Esophagus squamous epithelium (tissue), 5 donors: ENCODE data around the gene STAT3. TPM values are rescaled to one million over a fixed set of nuclear protein-coding genes. Genes with fewer than 3 reads are reported as not detected.

Experiments
- DNase-seq: peaks from one replicate; lab custom pipeline; 2025; lab: John Stamatoyannopoulos, UW
- H3K27ac ChIP-seq, 4 donors: fragments of 200-600 bp; sonication (generic); one replicate each; pipeline ENCODE4 v1.5.1; 2016 to 2019; ENCODE audit warnings: mild to moderate bottlenecking in 1 of 4
- H3K27me3 ChIP-seq, 4 donors: fragments of 200-600 bp; sonication (generic); 1 replicate in 3 of 4; 2 replicates in 1 of 4; pipeline versions ENCODE4 v1.5.1 to v1.6.0; 2017 to 2021; ENCODE audit warnings: antibody characterized with exemption in 1 of 4
- H3K36me3 ChIP-seq, 3 donors: fragments of 200-600 bp; sonication (generic); one replicate each; pipeline ENCODE4 v1.5.1; 2016 to 2019
- H3K4me1 ChIP-seq, 3 donors: fragments of 200-600 bp; sonication (generic); one replicate each; pipeline ENCODE4 v1.5.1; 2017 to 2019
- H3K4me3 ChIP-seq, 4 donors: fragments of 200-600 bp; sonication (generic); 1 replicate in 3 of 4; 2 replicates in 1 of 4; pipeline ENCODE4 v1.5.1; 2016 to 2019; ENCODE audit warnings: mild to moderate bottlenecking in 2 of 4, moderate library complexity in 1 of 4
- H3K9me3 ChIP-seq, 3 donors: fragments of 200-600 bp; sonication (generic); one replicate each; pipeline ENCODE4 v1.5.1; 2016 to 2019
- CTCF ChIP-seq, 6 experiments: fragments of 450-650 bp in 4 of 6; fragments of 200-600 bp in 2 of 6; sonication (generic) in 2 of 6; IDR thresholded peaks; one replicate each; pipeline ENCODE4 v1.5.1; 2016 to 2019; ENCODE audit warnings: antibody characterized with exemption in 6 of 6, mild to moderate bottlenecking in 4 of 6, moderate library complexity in 4 of 6
- POLR2A ChIP-seq, 4 donors: fragments of 450-650 bp; IDR thresholded peaks; one replicate each; pipeline ENCODE4 v1.6.1; 2017; ENCODE audit warnings: antibody characterized with exemption in 4 of 4, mild to moderate bottlenecking in 4 of 4, moderate library complexity in 3 of 4
- WGBS, 2 donors: methylation state at CpG; one replicate each; pipeline ENCODE4 v1.1.5; 2018; 5-methylcytosine and 5-hydroxymethylcytosine counted together
- intact Hi-C: fragments of 100-400 bp; cut with DNase I; formaldehyde crosslinking; loops from one replicate; pipeline ENCODE4 v1.15.0; 2022
- total RNA-seq, 4 donors: library from RNA; depleted of rRNA; stranded (reverse); fragments of >200 nt; gene quantifications; one replicate each; pipeline ENCODE4 v1.1.0, GENCODE V29; 2016
- donor health status: DM: yes; HTN: yes; CAD: no.

The STAT3 gene
- total RNA-seq, 4 donors from 2014 or later = 137 to 229 (median 176) TPM

GRCh38 chr17:42289611-42290181 lies 98.5 kb downstream of the STAT3 start:
- no peak for DNase-seq
- H3K36me3 ChIP-seq = peaks cover 0 to 32% (median 0%) of the 10 kb centered on the region in 3 donors

GRCh38 chr17:42288803-42289610 lies 99.2 kb downstream of the STAT3 start:
- Histone ChIP-seq H3K4me1 (peaks cover 34 to 64% (median 35%) of the 10 kb centered on the region in 3 donors), H3K9me3 (no peaks in the 10 kb centered on the region), H3K27ac (peak overlapping the region; percentile 79 to 94 (median 87)), H3K27me3 (no peaks in the 10 kb centered on the region), H3K36me3 (peaks cover 0 to 25% (median 0%) of the 10 kb centered on the region in 3 donors), H3K4me3 (peak overlapping the region; percentile 55 to 85 (median 62))
- intact Hi-C loops = no loop called here
- 27% methylated on average over 17 of the region's 44 CpGs; no CpG with 5 or more reads in 1 of the 2 donors for WGBS, 2 donors
- no peak for TF ChIP-seq CTCF (IDR thresholded peaks at IDR 0.05)
- no peak for TF ChIP-seq POLR2A (IDR thresholded peaks at IDR 0.05)
- no peak for DNase-seq

More at GRCh38 chr17:42289611-42290181, 98.5 kb downstream of the STAT3 start:
- TF ChIP-seq CTCF (IDR thresholded peaks at IDR 0.05) (no peak), POLR2A (IDR thresholded peaks at IDR 0.05) (no peak)
- WGBS, 2 donors = 31 to 78% methylated on average over 5 to 6 of the region's 9 CpGs
- Histone ChIP-seq H3K9me3 (no peaks in the 10 kb centered on the region), H3K27me3 (no peaks in the 10 kb centered on the region), H3K4me1 (peaks cover 34 to 64% (median 35%) of the 10 kb centered on the region in 3 donors), H3K27ac (peak overlapping the region in 3 of 4 donors; percentile 82 to 94 (median 92)), H3K4me3 (peak overlapping the region in 3 of 4 donors; percentile 58 to 85 (median 67))
- intact Hi-C loops = no loop called here

GRCh38 chr17:42287977-42288802 lies 100.1 kb downstream of the STAT3 start, which contains the start of gene STAT5A:
TSS of gene STAT5A (plus strand) at chr17:42288498. CDS start at chr17:42289412, 914 bp downstream.
- Histone ChIP-seq H3K36me3 (peaks cover 0 to 16% (median 0%) of the 10 kb centered on the region in 3 donors), H3K27me3 (no peaks in the 10 kb centered on the region), H3K4me3 (peak within 1 kb of the TSS; percentile 55 to 85 (median 62)), H3K4me1 (peaks cover 34 to 69% (median 35%) of the 10 kb centered on the region in 3 donors), H3K9me3 (no peaks in the 10 kb centered on the region), H3K27ac (peak within 1 kb of the TSS; percentile 79 to 94 (median 87))
- intact Hi-C loops = no loop called here
- peak; percentile 43 for DNase-seq
- 12 to 15% methylated on average over 9 to 10 of the region's 88 CpGs for WGBS, 2 donors
- TF ChIP-seq POLR2A (IDR thresholded peaks at IDR 0.05) (peak in 2 of 4 donors; percentile 90 to 91), CTCF (IDR thresholded peaks at IDR 0.05) (peak in 2 of 6 experiments; percentile 6 to 12)

GRCh38 chr17:42287305-42287976 lies 100.8 kb downstream of the STAT3 start:
- TF ChIP-seq POLR2A (IDR thresholded peaks at IDR 0.05) (peak in 3 of 4 donors; percentile 9 to 55 (median 26)), CTCF (IDR thresholded peaks at IDR 0.05) (no peak)
- peak overlapping the region; percentile 55 to 85 (median 62) for H3K4me3 ChIP-seq
- no peaks in the 10 kb centered on the region for H3K27me3 ChIP-seq

More at GRCh38 chr17:42287305-42287976, 100.8 kb downstream of the STAT3 start:
- H3K4me1 ChIP-seq = peaks cover 34 to 71% (median 35%) of the 10 kb centered on the region in 3 donors
- H3K36me3 ChIP-seq = peaks cover 0 to 9% (median 0%) of the 10 kb centered on the region in 3 donors
- intact Hi-C loops = no loop called here
- WGBS, 2 donors = 9 to 11% methylated on average over 7 to 12 of the region's 14 CpGs
- H3K27ac ChIP-seq = peak overlapping the region; percentile 79 to 94 (median 87)
- no peaks in the 10 kb centered on the region for H3K9me3 ChIP-seq
- no peak for DNase-seq
